ENCODE results near the gene POGK. TPM values are rescaled to one million over a fixed set of nuclear protein-coding genes. Genes with fewer than 3 reads are reported as not detected.

Gene POGK
- polyA plus RNA-seq, 1 experiment: 13.7 TPM

- TF ChIP-seq CTCF (IDR thresholded peaks at IDR 0.05; ENCODE audit: insufficient read depth, low read depth, low read length): no peak
- H3K4me3 ChIP-seq (ENCODE audit: low read depth, low read length): no peak overlapping the region
- H3K27me3 ChIP-seq (ENCODE audit: control insufficient read depth, insufficient read depth, low read length): no peaks in the 10 kb centered on the region
- H3K36me3 ChIP-seq (ENCODE audit: control insufficient read depth, insufficient read depth, low read length): peaks cover 30% of the 10 kb centered on the region
- ChIA-PET CTCF (no interaction called here), POLR2A (interaction anchor here (0.6 kb wide), 1 partner anchor 9 kb away, joined by 4 read pairs; no protein-coding TSS in a partner anchor)
- no peak for DNase-seq (ENCODE audit: low read depth)
Measured at GRCh38 chr1:166843769-166844596, 4.7 kb downstream of the POGK start.

DNA sequence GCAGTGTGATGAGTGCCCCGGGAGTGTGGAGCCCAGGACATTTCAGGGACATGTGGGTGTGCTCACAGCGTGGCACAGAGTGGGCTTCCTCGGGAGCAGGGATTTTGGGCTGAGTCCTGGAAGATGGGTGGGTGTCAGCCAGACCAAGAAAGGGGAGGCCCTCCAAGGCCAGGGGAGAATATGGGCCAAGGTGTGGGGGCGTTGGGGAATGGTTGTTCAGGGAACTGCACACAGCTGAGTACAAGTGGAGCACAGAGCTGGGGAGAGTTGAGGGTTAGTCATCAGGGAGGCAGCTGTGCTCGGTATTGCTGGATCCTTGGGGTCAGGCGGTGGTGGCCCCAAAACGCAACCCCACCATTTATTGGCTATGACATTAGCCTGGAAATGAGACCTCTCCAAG, 5.5 kb downstream of the POGK start:
- Histone ChIP-seq H3K36me3 (ENCODE audit: control insufficient read depth, insufficient read depth, low read length) (peaks cover 36% of the 10 kb centered on the region), H3K27me3 (ENCODE audit: control insufficient read depth, insufficient read depth, low read length) (no peaks in the 10 kb centered on the region), H3K4me3 (ENCODE audit: low read depth, low read length) (no peak overlapping the region)
- CTCF ChIA-PET: no interaction called here
- POLR2A ChIA-PET: no interaction called here
- no peak for TF ChIP-seq CTCF (IDR thresholded peaks at IDR 0.05; ENCODE audit: insufficient read depth, low read depth, low read length)
- no peak for DNase-seq (ENCODE audit: low read depth)

- no peak overlapping the region for H3K4me3 ChIP-seq (ENCODE audit: low read depth, low read length)
- no peaks in the 10 kb centered on the region for H3K27me3 ChIP-seq (ENCODE audit: control insufficient read depth, insufficient read depth, low read length)
- DNase-seq (ENCODE audit: low read depth): no peak
- ChIA-PET POLR2A (no interaction called here), CTCF (no interaction called here)
- TF ChIP-seq CTCF (IDR thresholded peaks at IDR 0.05; ENCODE audit: insufficient read depth, low read depth, low read length): no peak
- H3K36me3 ChIP-seq (ENCODE audit: control insufficient read depth, insufficient read depth, low read length): peaks cover 31% of the 10 kb centered on the region
Measured at GRCh38 chr1:166848193-166848592, 8.9 kb downstream of the POGK start.

- no peak overlapping the region for H3K4me3 ChIP-seq (ENCODE audit: low read depth, low read length)
- no peak for TF ChIP-seq CTCF (IDR thresholded peaks at IDR 0.05; ENCODE audit: insufficient read depth, low read depth, low read length)
- H3K27me3 ChIP-seq (ENCODE audit: control insufficient read depth, insufficient read depth, low read length): no peaks in the 10 kb centered on the region
- CTCF ChIA-PET: no interaction called here
- peaks cover 29% of the 10 kb centered on the region for H3K36me3 ChIP-seq (ENCODE audit: control insufficient read depth, insufficient read depth, low read length)
- POLR2A ChIA-PET: no interaction called here
- no peak for DNase-seq (ENCODE audit: low read depth)
Measured at GRCh38 chr1:166849135-166849534, 9.9 kb downstream of the POGK start.

DNA sequence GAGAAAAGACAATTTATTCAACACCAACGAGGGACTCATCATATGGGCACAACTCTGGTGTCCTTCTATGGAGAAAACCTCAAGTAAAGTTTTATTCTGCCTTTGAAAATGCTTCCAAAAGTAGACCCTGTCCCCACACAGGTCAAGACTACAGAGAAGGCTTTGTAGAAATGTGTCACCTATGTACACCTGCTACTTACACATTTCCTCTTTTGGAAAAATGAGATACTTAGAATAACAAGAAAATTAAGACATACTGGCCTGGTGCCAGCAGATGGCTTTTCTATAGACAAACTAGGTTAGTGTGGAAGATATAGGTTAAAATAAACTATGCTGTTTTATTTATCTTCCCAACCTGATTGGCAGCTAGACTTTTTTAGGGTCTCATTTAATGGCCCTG, 13.6 kb downstream of the POGK start:
- no peak for DNase-seq (ENCODE audit: low read depth)
- POLR2A ChIA-PET: no interaction called here
- CTCF ChIA-PET: no interaction called here
- Histone ChIP-seq H3K27me3 (ENCODE audit: control insufficient read depth, insufficient read depth, low read length) (no peaks in the 10 kb centered on the region), H3K36me3 (ENCODE audit: control insufficient read depth, insufficient read depth, low read length) (peaks cover 14% of the 10 kb centered on the region), H3K4me3 (ENCODE audit: low read depth, low read length) (no peak overlapping the region)
- TF ChIP-seq CTCF (IDR thresholded peaks at IDR 0.05; ENCODE audit: insufficient read depth, low read depth, low read length): no peak
